ENCODE results near the gene SDF4.
"Not testable (repeated sequence)": the region's sequence is repeated elsewhere in the genome, so short reads cannot be mapped to it uniquely, and the experiment has no call there.

Gene SDF4

GRCh38 chr1:1248009-1248913 is 16.5 kb upstream of the SDF4 start:
- H4K91ac ChIP-seq (ENCODE audit: low read depth, low read length); H3K18ac ChIP-seq (ENCODE audit: low read length); H2BK5ac ChIP-seq (ENCODE audit: low read depth, low read length, poor library complexity); H3K79me2 ChIP-seq (ENCODE audit: control insufficient read depth, insufficient read depth, low read length, poor library complexity); H2BK120ac ChIP-seq (ENCODE audit: insufficient read depth, low read length, poor library complexity); H4K12ac ChIP-seq (ENCODE audit: low read depth, low read length); H2AFZ ChIP-seq (ENCODE audit: insufficient read depth, low read length, poor library complexity); H3K27ac ChIP-seq (ENCODE audit: low read depth, low read length); H3K9me3 ChIP-seq (ENCODE audit: insufficient read depth, low read depth, low read length); H2AK5ac ChIP-seq (ENCODE audit: low read length); H3K14ac ChIP-seq (ENCODE audit: low read length); H3K4ac ChIP-seq (ENCODE audit: low read depth, low read length); H3K23ac ChIP-seq (ENCODE audit: low read length); H3K4me3 ChIP-seq (ENCODE audit: low read depth, low read length); H3K4me2 ChIP-seq (ENCODE audit: low read length); H3K79me1 ChIP-seq (ENCODE audit: low read length); H4K8ac ChIP-seq (ENCODE audit: low read depth, low read length); H2BK12ac ChIP-seq (ENCODE audit: low read length); H3K27me3 ChIP-seq (ENCODE audit: insufficient read depth, low read length); H3K9ac ChIP-seq (ENCODE audit: low read length): not testable (repeated sequence)
- no CpG with 5 or more reads among the region's 21 CpGs for WGBS (ENCODE audit: extremely low coverage, insufficient coverage, insufficient read length)
- peaks cover 13 to 16% of the 10 kb centered on the region in 2 experiments for H3K36me3 ChIP-seq (ENCODE audit: control insufficient read depth in 1 of 2, insufficient read depth in 2 of 2, low read length in 2 of 2)
- peak; percentile 84 to 88 for DNase-seq
- H3K4me1 ChIP-seq (ENCODE audit: control insufficient read depth in 1 of 2, insufficient read depth in 2 of 2, low read length in 2 of 2) = peaks cover 12 to 14% of the 10 kb centered on the region in 2 experiments

GRCh38 chr1:1247341-1247913 is 15.6 kb upstream of the SDF4 start:
- Histone ChIP-seq H2AK5ac (ENCODE audit: low read length) (no peak overlapping the region), H2AFZ (ENCODE audit: insufficient read depth, low read length, poor library complexity) (no peak overlapping the region), H3K23ac (ENCODE audit: low read length) (no peak overlapping the region), H3K27me3 (ENCODE audit: insufficient read depth, low read length) (peaks cover 5% of the 10 kb centered on the region), H3K79me1 (ENCODE audit: low read length) (peaks cover 9% of the 10 kb centered on the region), H3K79me2 (ENCODE audit: control insufficient read depth, insufficient read depth, low read length, poor library complexity) (no peaks in the 10 kb centered on the region), H3K9me3 (ENCODE audit: insufficient read depth, low read depth, low read length) (peaks cover 2% of the 10 kb centered on the region), H4K91ac (ENCODE audit: low read depth, low read length) (no peak overlapping the region), H3K18ac (ENCODE audit: low read length) (no peak overlapping the region), H3K14ac (ENCODE audit: low read length) (no peak overlapping the region), H3K4me1 (ENCODE audit: control insufficient read depth in 1 of 2, insufficient read depth in 2 of 2, low read length in 2 of 2) (peaks cover 12 to 14% of the 10 kb centered on the region in 2 experiments), H2BK5ac (ENCODE audit: low read depth, low read length, poor library complexity) (no peak overlapping the region), H4K12ac (ENCODE audit: low read depth, low read length) (no peak overlapping the region), H3K4me3 (ENCODE audit: low read depth, low read length) (no peak overlapping the region), H3K4me2 (ENCODE audit: low read length) (no peak overlapping the region), H4K8ac (ENCODE audit: low read depth, low read length) (no peak overlapping the region), H3K4ac (ENCODE audit: low read depth, low read length) (no peak overlapping the region), H2BK120ac (ENCODE audit: insufficient read depth, low read length, poor library complexity) (no peak overlapping the region), H2BK12ac (ENCODE audit: low read length) (no peak overlapping the region), H3K36me3 (ENCODE audit: control insufficient read depth in 1 of 2, insufficient read depth in 2 of 2, low read length in 2 of 2) (peaks cover 7 to 11% of the 10 kb centered on the region in 2 experiments), H3K27ac (ENCODE audit: low read depth, low read length) (no peak overlapping the region), H3K9ac (ENCODE audit: low read length) (no peak overlapping the region)
- DNase-seq = no peak
- no CpG with 5 or more reads among the region's 25 CpGs for WGBS (ENCODE audit: extremely low coverage, insufficient coverage, insufficient read length)

DNA sequence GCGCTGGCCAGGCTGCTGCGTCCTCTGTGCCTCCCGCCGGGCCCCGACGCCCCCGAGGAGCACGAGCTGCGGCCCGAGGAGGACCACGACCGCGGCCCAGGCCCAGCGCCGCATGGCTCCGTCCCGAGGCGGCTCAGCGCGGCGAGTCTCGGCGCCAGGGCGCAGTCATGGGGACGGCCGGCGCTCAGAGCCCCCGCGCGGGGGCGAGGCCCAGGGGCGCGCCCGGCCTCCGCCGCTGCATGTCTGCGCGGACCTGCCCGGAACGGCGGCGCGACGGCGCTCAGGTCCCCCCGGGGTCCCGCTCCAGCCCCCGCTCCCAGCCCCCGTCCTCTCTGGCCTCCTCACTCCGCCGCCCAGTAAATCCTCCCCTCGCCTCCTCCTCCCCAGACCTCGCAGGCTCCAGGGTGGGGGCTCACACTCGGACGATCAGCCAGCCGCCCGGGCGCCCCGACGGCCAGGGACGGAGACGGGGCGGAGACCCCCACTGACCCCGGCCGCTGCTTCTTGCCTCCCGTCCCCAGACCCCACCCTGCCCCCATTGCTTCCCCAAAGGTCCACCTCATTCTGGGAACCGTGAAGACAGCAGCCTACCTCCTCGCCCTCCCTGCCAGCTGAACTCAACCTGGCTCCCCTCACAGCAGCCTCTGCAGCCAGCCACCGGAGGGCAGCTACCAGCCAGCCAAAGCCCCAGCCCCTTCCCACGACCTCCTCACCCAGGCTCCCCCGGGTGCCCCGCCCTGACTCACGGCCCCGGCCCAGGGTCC is 15.0 kb upstream of the SDF4 start, which contains the start of gene C1QTNF12:
Gene C1QTNF12, minus strand, starts transcription at position 146 of the 764 bp plus-strand sequence. Its CDS starts 32 bp downstream, at position 114.
- Histone ChIP-seq H2AFZ (ENCODE audit: insufficient read depth, low read length, poor library complexity) (no peak within 1 kb of the TSS), H4K12ac (ENCODE audit: low read depth, low read length) (no peak within 1 kb of the TSS), H3K4me1 (ENCODE audit: control insufficient read depth in 1 of 2, insufficient read depth in 2 of 2, low read length in 2 of 2) (peaks cover 12 to 14% of the 10 kb centered on the region in 2 experiments), H3K27ac (ENCODE audit: low read depth, low read length) (no peak within 1 kb of the TSS), H4K8ac (ENCODE audit: low read depth, low read length) (peak within 1 kb of the TSS; percentile 7), H2BK5ac (ENCODE audit: low read depth, low read length, poor library complexity) (no peak within 1 kb of the TSS), H3K23ac (ENCODE audit: low read length) (no peak within 1 kb of the TSS), H3K18ac (ENCODE audit: low read length) (no peak within 1 kb of the TSS), H2BK120ac (ENCODE audit: insufficient read depth, low read length, poor library complexity) (no peak within 1 kb of the TSS), H3K9me3 (ENCODE audit: insufficient read depth, low read depth, low read length) (peaks cover 2% of the 10 kb centered on the region), H3K36me3 (ENCODE audit: control insufficient read depth in 1 of 2, insufficient read depth in 2 of 2, low read length in 2 of 2) (peaks cover 3 to 13% of the 10 kb centered on the region in 2 experiments), H3K4me2 (ENCODE audit: low read length) (peak within 1 kb of the TSS; percentile 43), H3K14ac (ENCODE audit: low read length) (no peak within 1 kb of the TSS), H4K91ac (ENCODE audit: low read depth, low read length) (peak within 1 kb of the TSS; percentile 29), H3K27me3 (ENCODE audit: insufficient read depth, low read length) (peaks cover 5% of the 10 kb centered on the region), H2BK12ac (ENCODE audit: low read length) (no peak within 1 kb of the TSS), H3K79me1 (ENCODE audit: low read length) (peaks cover 9% of the 10 kb centered on the region), H3K79me2 (ENCODE audit: control insufficient read depth, insufficient read depth, low read length, poor library complexity) (no peaks in the 10 kb centered on the region), H3K4ac (ENCODE audit: low read depth, low read length) (no peak within 1 kb of the TSS), H3K4me3 (ENCODE audit: low read depth, low read length) (no peak within 1 kb of the TSS), H3K9ac (ENCODE audit: low read length) (no peak within 1 kb of the TSS), H2AK5ac (ENCODE audit: low read length) (no peak within 1 kb of the TSS)
- no peak for DNase-seq
- no CpG with 5 or more reads among the region's 74 CpGs for WGBS (ENCODE audit: extremely low coverage, insufficient coverage, insufficient read length)

DNA sequence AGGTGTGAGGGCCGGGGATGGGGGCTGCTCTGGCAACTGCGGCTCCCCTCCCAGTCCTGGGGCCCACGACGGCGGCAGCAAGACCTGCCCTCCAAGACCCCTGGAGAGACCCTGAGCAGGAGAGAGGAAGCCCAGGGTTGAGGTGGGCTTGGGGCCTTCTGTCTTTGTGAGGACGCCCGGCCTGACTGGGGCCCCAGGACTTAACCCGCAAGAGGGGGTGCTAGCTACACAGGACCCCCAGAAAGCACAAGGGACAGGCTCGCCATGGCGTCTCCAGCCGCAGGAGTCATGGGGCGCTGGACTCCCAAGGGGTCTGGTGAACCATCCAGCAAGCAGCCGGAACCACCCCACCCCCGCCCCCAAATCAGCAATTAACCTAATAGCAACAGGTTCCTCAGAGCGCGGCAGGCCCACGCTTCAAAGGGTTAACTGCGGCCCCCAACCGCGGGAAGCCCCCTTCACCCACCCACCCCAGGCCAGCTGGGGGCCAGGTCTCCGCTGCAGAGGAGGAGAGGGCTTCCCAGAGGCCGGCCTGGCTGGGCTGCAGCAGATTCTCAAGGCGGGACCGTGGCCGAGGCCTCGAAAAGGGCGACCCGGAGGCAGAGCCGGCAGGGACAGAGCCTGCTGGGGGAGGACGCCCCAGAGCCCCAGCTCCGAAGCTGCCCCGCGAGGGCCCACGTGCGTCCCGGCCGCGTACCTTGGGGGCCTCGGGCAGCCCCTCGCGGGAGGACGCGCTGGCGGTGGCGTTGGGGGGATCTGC is 14.2 kb upstream of the SDF4 start:
- Histone ChIP-seq H3K4me1 (ENCODE audit: control insufficient read depth in 1 of 2, insufficient read depth in 2 of 2, low read length in 2 of 2) (peaks cover 9 to 11% of the 10 kb centered on the region in 2 experiments), H4K12ac (ENCODE audit: low read depth, low read length) (no peak overlapping the region), H2BK5ac (ENCODE audit: low read depth, low read length, poor library complexity) (no peak overlapping the region), H3K23ac (ENCODE audit: low read length) (no peak overlapping the region), H3K4me2 (ENCODE audit: low read length) (peak overlapping the region; percentile 43), H3K79me1 (ENCODE audit: low read length) (peaks cover 7% of the 10 kb centered on the region), H3K14ac (ENCODE audit: low read length) (no peak overlapping the region), H2AFZ (ENCODE audit: insufficient read depth, low read length, poor library complexity) (no peak overlapping the region), H2BK120ac (ENCODE audit: insufficient read depth, low read length, poor library complexity) (no peak overlapping the region), H4K91ac (ENCODE audit: low read depth, low read length) (peak overlapping the region; percentile 29), H3K18ac (ENCODE audit: low read length) (no peak overlapping the region), H3K36me3 (ENCODE audit: control insufficient read depth in 1 of 2, insufficient read depth in 2 of 2, low read length in 2 of 2) (peaks cover 1 to 6% of the 10 kb centered on the region in 2 experiments), H3K79me2 (ENCODE audit: control insufficient read depth, insufficient read depth, low read length, poor library complexity) (no peaks in the 10 kb centered on the region), H3K4ac (ENCODE audit: low read depth, low read length) (no peak overlapping the region), H2BK12ac (ENCODE audit: low read length) (no peak overlapping the region), H3K9me3 (ENCODE audit: insufficient read depth, low read depth, low read length) (peaks cover 2% of the 10 kb centered on the region), H3K4me3 (ENCODE audit: low read depth, low read length) (no peak overlapping the region), H3K27ac (ENCODE audit: low read depth, low read length) (no peak overlapping the region), H3K9ac (ENCODE audit: low read length) (no peak overlapping the region), H3K27me3 (ENCODE audit: insufficient read depth, low read length) (peaks cover 5% of the 10 kb centered on the region), H4K8ac (ENCODE audit: low read depth, low read length) (peak overlapping the region; percentile 7), H2AK5ac (ENCODE audit: low read length) (no peak overlapping the region)
- no CpG with 5 or more reads among the region's 45 CpGs for WGBS (ENCODE audit: extremely low coverage, insufficient coverage, insufficient read length)
- DNase-seq = peak in 1 of 2 donors; percentile 8

Data from trophoblast cell (in vitro differentiated cells and primary cell).